OCI-LY1 (cell line): ENCODE data around the gene ART3.

Experiments
- H2AFZ ChIP-seq: fragments of 200-600 bp; sonication (generic), shearing (Covaris generic); 2 replicates; pipeline ENCODE4 v1.6.0; 2014; ENCODE audit warnings: antibody characterized with exemption, mild to moderate bottlenecking, low read length
- H3F3A ChIP-seq: fragments of 200-600 bp; sonication (generic), shearing (Covaris generic); 2 replicates; pipeline ENCODE4 v1.6.0; 2014; ENCODE audit warnings: mild to moderate bottlenecking, antibody characterized with exemption, low read length, moderate library complexity; ENCODE audit not compliant: insufficient read depth
- H3K27ac ChIP-seq: fragments of 200-600 bp; sonication (generic); 2 replicates; pipeline ENCODE4 v1.5.1; 2014; ENCODE audit warnings: low read length, mixed run types, mild to moderate bottlenecking, low read depth; ENCODE audit not compliant: poor library complexity, severe bottlenecking
- H3K27me3 ChIP-seq: fragments of 200-600 bp; sonication (generic); 2 replicates; pipeline ENCODE4 v1.6.0; 2014; ENCODE audit warnings: antibody characterized with exemption, mild to moderate bottlenecking, low read length, moderate library complexity; ENCODE audit not compliant: insufficient read depth
- H3K36me3 ChIP-seq: fragments of 200-600 bp; sonication (generic); 2 replicates; pipeline ENCODE4 v1.6.1; 2014; ENCODE audit warnings: mild to moderate bottlenecking, antibody characterized with exemption, low read length, moderate library complexity, mixed read lengths; ENCODE audit not compliant: insufficient read depth
- H3K4me1 ChIP-seq: fragments of 200-600 bp; sonication (generic); 2 replicates; pipeline ENCODE4 v1.5.1; 2014; ENCODE audit warnings: mild to moderate bottlenecking, low read length, moderate library complexity; ENCODE audit not compliant: insufficient read depth, severe bottlenecking
- H3K4me2 ChIP-seq: fragments of 200-600 bp; sonication (generic), shearing (Covaris generic); 2 replicates; pipeline ENCODE4 v1.6.1; 2014; ENCODE audit warnings: low read length
- H3K4me3 ChIP-seq: fragments of 200-600 bp; sonication (generic); 2 replicates; pipeline ENCODE4 v1.5.1; 2014; ENCODE audit warnings: low read length, low read depth, mild to moderate bottlenecking, mixed read lengths; ENCODE audit not compliant: poor library complexity, severe bottlenecking
- H3K79me2 ChIP-seq: fragments of 200-600 bp; shearing (Covaris generic); 2 replicates; pipeline ENCODE4 v1.6.1; 2016; ENCODE audit warnings: mixed run types, low read length, mixed read lengths; ENCODE audit not compliant: insufficient read depth
- H3K9ac ChIP-seq: fragments of 200-600 bp; sonication (generic), shearing (Covaris generic); 2 replicates; pipeline ENCODE4 v1.6.1; 2014; ENCODE audit warnings: mild to moderate bottlenecking, low read length, mixed read lengths
- H3K9me2 ChIP-seq: fragments of 200-600 bp; sonication (generic), shearing (Covaris generic); 2 replicates; pipeline ENCODE4 v1.6.1; 2014; ENCODE audit warnings: low read depth, mild to moderate bottlenecking, low read length, mixed read lengths
- H3K9me3 ChIP-seq: fragments of 200-600 bp; shearing (Covaris generic); 2 replicates; pipeline ENCODE4 v1.6.1; 2014; ENCODE audit warnings: low read length, mixed read lengths
- H4K20me1 ChIP-seq: fragments of 200-600 bp; sonication (generic), shearing (Covaris generic); 2 replicates; pipeline ENCODE4 v1.6.0; 2016; ENCODE audit warnings: mild to moderate bottlenecking, low read length; ENCODE audit not compliant: insufficient read depth
- CTCF ChIP-seq: fragments of 200-600 bp; sonication (generic), shearing (Covaris generic); IDR thresholded peaks from 2 replicates; pipeline ENCODE4 v1.5.1; 2017; ENCODE audit warnings: mild to moderate bottlenecking, antibody characterized with exemption, low read length, moderate library complexity, mixed read lengths
- EZH2 ChIP-seq: fragments of 200-600 bp; sonication (generic), shearing (Covaris generic); IDR thresholded peaks from 2 replicates; pipeline ENCODE4 v1.8.0; 2017; ENCODE audit warnings: borderline replicate concordance, mixed run types, mild to moderate bottlenecking, antibody characterized with exemption, low read length, moderate library complexity, mixed read lengths

The ART3 gene

GRCh38 chr4:76088719-76089118, 14.2 kb downstream of the ART3 start:
- Histone ChIP-seq H3K27ac (no peak overlapping the region), H3K4me3 (no peak overlapping the region), H3K4me1 (no peaks in the 10 kb centered on the region), H2AFZ (no peak overlapping the region), H3K36me3 (no peaks in the 10 kb centered on the region), H3K4me2 (no peak overlapping the region), H4K20me1 (no peaks in the 10 kb centered on the region), H3F3A (no peaks in the 10 kb centered on the region), H3K9me3 (no peaks in the 10 kb centered on the region), H3K27me3 (no peaks in the 10 kb centered on the region), H3K9ac (no peak overlapping the region), H3K9me2 (no peaks in the 10 kb centered on the region), H3K79me2 (no peaks in the 10 kb centered on the region)
- TF ChIP-seq EZH2 (no peak), CTCF (no peak)

DNA sequence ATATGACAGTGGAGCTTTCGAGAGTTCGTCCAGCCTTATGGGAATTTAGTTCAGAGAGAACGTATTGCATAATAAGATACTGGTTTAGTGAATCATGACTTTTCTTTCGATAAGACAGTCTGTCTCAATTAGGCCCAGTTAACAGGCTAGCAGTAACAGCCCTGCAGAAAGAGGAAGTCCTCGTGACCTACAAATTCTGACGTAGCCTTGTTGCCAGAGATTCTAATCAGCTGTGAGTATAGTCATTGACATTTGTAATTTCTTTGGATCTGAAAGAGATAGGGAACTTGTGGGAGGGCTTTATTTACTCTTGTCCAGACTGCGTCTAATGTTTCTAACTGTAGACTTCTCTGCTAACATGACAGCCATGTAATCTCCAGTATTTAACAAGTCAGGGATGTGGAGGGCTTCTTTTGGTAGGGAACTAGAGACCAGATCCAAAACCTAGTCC, 15.8 kb downstream of the ART3 start:
- Histone ChIP-seq H3K9me2 (no peaks in the 10 kb centered on the region), H3K27ac (no peak overlapping the region), H3K4me3 (no peak overlapping the region), H3K4me2 (no peak overlapping the region), H3K9ac (no peak overlapping the region), H3K4me1 (no peaks in the 10 kb centered on the region), H3K27me3 (no peaks in the 10 kb centered on the region), H2AFZ (no peak overlapping the region), H3F3A (no peaks in the 10 kb centered on the region), H4K20me1 (no peaks in the 10 kb centered on the region), H3K36me3 (no peaks in the 10 kb centered on the region), H3K79me2 (no peaks in the 10 kb centered on the region), H3K9me3 (no peaks in the 10 kb centered on the region)
- TF ChIP-seq EZH2 = no peak
- TF ChIP-seq CTCF = no peak

DNA sequence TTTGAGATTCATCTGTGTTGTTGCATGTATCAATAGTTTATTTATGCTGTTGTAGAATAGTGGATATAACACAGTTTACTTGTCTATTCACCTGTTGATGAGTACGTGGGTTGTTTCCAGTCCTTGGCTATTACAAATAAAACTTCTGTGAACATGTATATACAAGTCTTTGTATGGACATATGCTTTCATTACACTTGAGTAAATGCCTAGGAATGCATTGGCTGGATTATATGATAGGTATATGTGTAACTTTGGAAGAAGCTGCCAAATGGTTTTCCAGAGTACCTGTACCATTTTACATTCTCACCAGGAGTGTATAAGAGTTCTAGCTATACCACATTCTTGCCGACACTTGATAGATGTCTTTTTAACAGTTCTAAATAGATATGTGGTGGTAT, 16.5 kb downstream of the ART3 start:
- Histone ChIP-seq H3K4me2 (no peak overlapping the region), H3K4me3 (no peak overlapping the region), H4K20me1 (no peaks in the 10 kb centered on the region), H3K79me2 (no peaks in the 10 kb centered on the region), H3K9me3 (no peaks in the 10 kb centered on the region), H3F3A (no peaks in the 10 kb centered on the region), H3K27ac (no peak overlapping the region), H2AFZ (no peak overlapping the region), H3K27me3 (no peaks in the 10 kb centered on the region), H3K36me3 (no peaks in the 10 kb centered on the region), H3K4me1 (no peaks in the 10 kb centered on the region), H3K9ac (no peak overlapping the region), H3K9me2 (no peaks in the 10 kb centered on the region)
- TF ChIP-seq CTCF (no peak), EZH2 (no peak)
